ENCODE measurements around the gene DISC1. TPM values are rescaled to one million over a fixed set of nuclear protein-coding genes. Genes with fewer than 3 reads are reported as not detected.

The DISC1 gene
- total RNA-seq, 2 donors from 2014 or later = 8.0 to 9.4 TPM

DNA sequence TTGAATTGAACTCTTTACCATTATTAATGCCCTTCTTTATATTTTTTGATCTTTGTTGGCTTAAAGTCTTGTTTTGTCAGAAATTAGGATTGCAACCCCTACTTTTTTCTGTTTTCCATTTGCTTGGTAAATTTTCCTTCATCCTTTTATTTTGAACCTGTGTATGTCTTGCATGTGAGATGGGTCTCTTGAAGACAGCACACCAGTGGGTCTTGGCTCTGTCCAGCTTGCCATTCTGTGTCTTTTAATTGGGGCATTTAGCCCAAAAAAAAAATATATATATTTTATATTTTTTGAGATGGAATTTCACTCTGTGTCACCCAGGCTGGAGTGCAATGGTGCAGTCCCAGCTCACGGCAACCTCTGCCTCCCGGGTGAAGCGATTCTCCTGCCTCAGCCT, 33.6 kb downstream of the DISC1 start:
- no peak for DNase-seq
- TF ChIP-seq, protein P1, sequence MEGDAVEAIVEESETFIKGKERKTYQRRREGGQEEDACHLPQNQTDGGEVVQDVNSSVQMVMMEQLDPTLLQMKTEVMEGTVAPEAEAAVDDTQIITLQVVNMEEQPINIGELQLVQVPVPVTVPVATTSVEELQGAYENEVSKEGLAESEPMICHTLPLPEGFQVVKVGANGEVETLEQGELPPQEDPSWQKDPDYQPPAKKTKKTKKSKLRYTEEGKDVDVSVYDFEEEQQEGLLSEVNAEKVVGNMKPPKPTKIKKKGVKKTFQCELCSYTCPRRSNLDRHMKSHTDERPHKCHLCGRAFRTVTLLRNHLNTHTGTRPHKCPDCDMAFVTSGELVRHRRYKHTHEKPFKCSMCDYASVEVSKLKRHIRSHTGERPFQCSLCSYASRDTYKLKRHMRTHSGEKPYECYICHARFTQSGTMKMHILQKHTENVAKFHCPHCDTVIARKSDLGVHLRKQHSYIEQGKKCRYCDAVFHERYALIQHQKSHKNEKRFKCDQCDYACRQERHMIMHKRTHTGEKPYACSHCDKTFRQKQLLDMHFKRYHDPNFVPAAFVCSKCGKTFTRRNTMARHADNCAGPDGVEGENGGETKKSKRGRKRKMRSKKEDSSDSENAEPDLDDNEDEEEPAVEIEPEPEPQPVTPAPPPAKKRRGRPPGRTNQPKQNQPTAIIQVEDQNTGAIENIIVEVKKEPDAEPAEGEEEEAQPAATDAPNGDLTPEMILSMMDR (conservative IDR thresholded peaks at IDR 0.05) = no peak
- Mint-ChIP-seq H3K4me3 (no peak overlapping the region), H3K27ac (no peak overlapping the region), H3K36me3 (ENCODE audit: low read depth) (peaks cover 9% of the 10 kb centered on the region), H3K27me3 (ENCODE audit: insufficient read depth) (no peaks in the 10 kb centered on the region), H3K4me1 (peaks cover 9% of the 10 kb centered on the region), H3K9me3 (peaks cover 29% of the 10 kb centered on the region)
- Histone ChIP-seq H3K27me3 (ENCODE audit: control insufficient read depth, insufficient read depth, low read length, poor library complexity, severe bottlenecking) (no peaks in the 10 kb centered on the region), H3K4me1 (ENCODE audit: control insufficient read depth, insufficient read depth, low read length) (no peaks in the 10 kb centered on the region), H3K9ac (ENCODE audit: extremely low read depth, low read length, poor library complexity, severe bottlenecking) (no peak overlapping the region), H3K36me3 (ENCODE audit: control insufficient read depth, insufficient read depth, low read length) (no peaks in the 10 kb centered on the region), H3K27ac (ENCODE audit: low read depth, low read length) (no peak overlapping the region), H3K4me3 (ENCODE audit: low read length) (no peak overlapping the region), H3K9me3 (ENCODE audit: control insufficient read depth, low read length) (no peaks in the 10 kb centered on the region)
- 85 to 97% methylated on average over 3 of the region's 3 CpGs for WGBS, 2 experiments (ENCODE audit: insufficient coverage in 1 of 2, insufficient read length in 1 of 2)

GRCh38 chr1:231663211-231663792, 36.7 kb downstream of the DISC1 start:
- H3K4me3 ChIP-seq (ENCODE audit: low read length) = no peak overlapping the region
- peaks cover 4% of the 10 kb centered on the region for H3K36me3 Mint-ChIP-seq (ENCODE audit: low read depth)
- H3K9ac ChIP-seq (ENCODE audit: extremely low read depth, low read length, poor library complexity, severe bottlenecking) = no peak overlapping the region
- DNase-seq = no peak
- no peaks in the 10 kb centered on the region for H3K27me3 Mint-ChIP-seq (ENCODE audit: insufficient read depth)
- H3K4me1 Mint-ChIP-seq = peaks cover 19% of the 10 kb centered on the region
- H3K4me1 ChIP-seq (ENCODE audit: control insufficient read depth, insufficient read depth, low read length) = no peaks in the 10 kb centered on the region
- H3K36me3 ChIP-seq (ENCODE audit: control insufficient read depth, insufficient read depth, low read length) = no peaks in the 10 kb centered on the region
- WGBS, 2 experiments (ENCODE audit: insufficient coverage in 1 of 2, insufficient read length in 1 of 2) = 69 to 100% methylated on average over 1 to 2 of the region's 2 CpGs
- no peak overlapping the region for H3K27ac Mint-ChIP-seq
- no peak overlapping the region for H3K4me3 Mint-ChIP-seq
- no peaks in the 10 kb centered on the region for H3K27me3 ChIP-seq (ENCODE audit: control insufficient read depth, insufficient read depth, low read length, poor library complexity, severe bottlenecking)
- peaks cover 11% of the 10 kb centered on the region for H3K9me3 Mint-ChIP-seq
- TF ChIP-seq, protein P1 (conservative IDR thresholded peaks at IDR 0.05) = no peak
- no peaks in the 10 kb centered on the region for H3K9me3 ChIP-seq (ENCODE audit: control insufficient read depth, low read length)
- H3K27ac ChIP-seq (ENCODE audit: low read depth, low read length) = no peak overlapping the region

GRCh38 chr1:231665101-231665500, 38.5 kb downstream of the DISC1 start:
- H3K4me1 Mint-ChIP-seq = peaks cover 19% of the 10 kb centered on the region

More at GRCh38 chr1:231665101-231665500, 38.5 kb downstream of the DISC1 start:
- no peaks in the 10 kb centered on the region for H3K36me3 ChIP-seq (ENCODE audit: control insufficient read depth, insufficient read depth, low read length)
- no peak overlapping the region for H3K27ac ChIP-seq (ENCODE audit: low read depth, low read length)
- H3K9ac ChIP-seq (ENCODE audit: extremely low read depth, low read length, poor library complexity, severe bottlenecking) = no peak overlapping the region
- H3K27me3 ChIP-seq (ENCODE audit: control insufficient read depth, insufficient read depth, low read length, poor library complexity, severe bottlenecking) = no peaks in the 10 kb centered on the region
- Mint-ChIP-seq H3K36me3 (ENCODE audit: low read depth) (peaks cover 13% of the 10 kb centered on the region), H3K9me3 (peaks cover 23% of the 10 kb centered on the region), H3K27ac (no peak overlapping the region), H3K27me3 (ENCODE audit: insufficient read depth) (no peaks in the 10 kb centered on the region), H3K4me3 (no peak overlapping the region)
- DNase-seq = no peak
- 92 to 100% methylated on average over 2 to 5 of the region's 5 CpGs for WGBS, 2 experiments (ENCODE audit: insufficient coverage in 1 of 2, insufficient read length in 1 of 2)
- H3K4me3 ChIP-seq (ENCODE audit: low read length) = no peak overlapping the region
- TF ChIP-seq, protein P1 (conservative IDR thresholded peaks at IDR 0.05) = no peak
- H3K4me1 ChIP-seq (ENCODE audit: control insufficient read depth, insufficient read depth, low read length) = no peaks in the 10 kb centered on the region
- peaks cover 5% of the 10 kb centered on the region for H3K9me3 ChIP-seq (ENCODE audit: control insufficient read depth, low read length)
